SK-N-SH treated with all-trans-retinoic acid at 6 μM for 48 hours (cell line): ENCODE measurements around the gene OR52N5.

Experiments used
- ATAC-seq: fragments of 200-7000 bp; cut with Tn5 transposase; 3 replicates; pipeline ENCODE4 v1.9.1; 2020; ENCODE audit warnings: mild to moderate bottlenecking, moderate library complexity
- ARNTL ChIP-seq: fragments of 450-650 bp; formaldehyde crosslinking; IDR thresholded peaks from 2 replicates; pipeline ENCODE4 v1.5.0; 2020; ENCODE audit warnings: low read depth, mild to moderate bottlenecking, moderate library complexity, borderline replicate concordance
- BACH2 ChIP-seq: fragments of 250-450 bp; sonication (Bioruptor Pico); IDR thresholded peaks from 2 replicates; pipeline ENCODE4 v1.9.0; 2021; ENCODE audit warnings: mild to moderate bottlenecking, borderline replicate concordance
- CSDC2 ChIP-seq: fragments of 250-450 bp; sonication (Bioruptor Pico); IDR thresholded peaks from 2 replicates; pipeline ENCODE4 v1.5.0; 2020; ENCODE audit warnings: mild to moderate bottlenecking, moderate library complexity
- ESRRG ChIP-seq: fragments of 250-450 bp; sonication (Bioruptor Pico); IDR thresholded peaks from 2 replicates; pipeline ENCODE4 v1.6.1; 2021; ENCODE audit warnings: mild to moderate bottlenecking
- GLIS3 ChIP-seq: fragments of 250-450 bp; sonication (Bioruptor Pico); IDR thresholded peaks from 2 replicates; pipeline ENCODE4 v1.5.0; 2020; ENCODE audit warnings: mild to moderate bottlenecking, moderate library complexity
- ISL1 ChIP-seq: fragments of 250-450 bp; sonication (Bioruptor Pico); IDR thresholded peaks from 2 replicates; pipeline ENCODE4 v2.1.2; 2022; ENCODE audit warnings: mild to moderate bottlenecking, moderate library complexity
- OSR1 ChIP-seq: fragments of 250-450 bp; sonication (Bioruptor Pico); IDR thresholded peaks from 2 replicates; pipeline ENCODE4 v1.8.0; 2022; ENCODE audit warnings: moderate library complexity, mild to moderate bottlenecking, inconsistent platforms
- PPARA ChIP-seq: fragments of 250-450 bp; sonication (Bioruptor Pico); IDR thresholded peaks from 2 replicates; pipeline ENCODE4 v1.5.0; 2020; ENCODE audit warnings: mild to moderate bottlenecking, borderline replicate concordance
- RARB ChIP-seq: fragments of 250-450 bp; sonication (Bioruptor Pico); IDR thresholded peaks from 2 replicates; pipeline ENCODE4 v1.8.0; 2021; ENCODE audit warnings: mild to moderate bottlenecking, moderate library complexity
- SNAI2 ChIP-seq: fragments of 250-450 bp; sonication (Bioruptor Pico); IDR thresholded peaks from 2 replicates; pipeline ENCODE4 v1.5.0; 2020; ENCODE audit warnings: mild to moderate bottlenecking, moderate library complexity
- TOX ChIP-seq: fragments of 250-450 bp; sonication (Bioruptor Pico); IDR thresholded peaks from 2 replicates; pipeline ENCODE4 v1.8.0; 2021; ENCODE audit warnings: mild to moderate bottlenecking, moderate library complexity, borderline replicate concordance
- ZC3H10 ChIP-seq: fragments of 250-450 bp; sonication (Bioruptor Pico); IDR thresholded peaks from 2 replicates; pipeline ENCODE4 v1.5.1; 2021; ENCODE audit warnings: mild to moderate bottlenecking, moderate library complexity
- ZFP3 ChIP-seq: fragments of 250-450 bp; sonication (Bioruptor Pico); IDR thresholded peaks from 2 replicates; pipeline ENCODE4 v1.5.0; 2020; ENCODE audit warnings: mild to moderate bottlenecking, moderate library complexity
- ZNF565 ChIP-seq: fragments of 450-650 bp; formaldehyde crosslinking; conservative IDR thresholded peaks from 2 replicates; pipeline ENCODE4 v1.5.0; 2020; ENCODE audit warnings: low read depth, mild to moderate bottlenecking, moderate library complexity
- ZNF70 ChIP-seq: fragments of 450-650 bp; formaldehyde crosslinking; IDR thresholded peaks from 2 replicates; pipeline ENCODE4 v1.5.0; 2020; ENCODE audit warnings: mild to moderate bottlenecking, moderate library complexity
- TF ChIP-seq, protein P1 (sequence below): fragments of 250-450 bp; sonication (Bioruptor Pico); IDR thresholded peaks from 2 replicates; pipeline ENCODE4 v1.8.0; 2020; ENCODE audit warnings: mild to moderate bottlenecking, moderate library complexity, borderline replicate concordance
- TF ChIP-seq, protein P2 (sequence below): fragments of 250-450 bp; sonication (Bioruptor Pico); IDR thresholded peaks from 2 replicates; pipeline ENCODE4 v1.8.0; 2021; ENCODE audit warnings: low read depth, mild to moderate bottlenecking, moderate library complexity, borderline replicate concordance
- TF ChIP-seq, protein P3 (sequence below): fragments of 250-450 bp; sonication (Bioruptor Pico); IDR thresholded peaks from 2 replicates; pipeline ENCODE4 v1.5.0; 2020; ENCODE audit warnings: mild to moderate bottlenecking, moderate library complexity
- TF ChIP-seq, protein P4 (sequence below): fragments of 250-450 bp; sonication (Bioruptor Pico); IDR thresholded peaks from 2 replicates; pipeline ENCODE4 v1.5.1; 2021; ENCODE audit warnings: mild to moderate bottlenecking, moderate library complexity
- TF ChIP-seq, protein P5 (sequence below): fragments of 250-450 bp; sonication (Bioruptor Pico); IDR thresholded peaks from 2 replicates; pipeline ENCODE4 v1.5.1; 2020; ENCODE audit warnings: low read depth, mild to moderate bottlenecking, moderate library complexity

OR52N5 gene

DNA sequence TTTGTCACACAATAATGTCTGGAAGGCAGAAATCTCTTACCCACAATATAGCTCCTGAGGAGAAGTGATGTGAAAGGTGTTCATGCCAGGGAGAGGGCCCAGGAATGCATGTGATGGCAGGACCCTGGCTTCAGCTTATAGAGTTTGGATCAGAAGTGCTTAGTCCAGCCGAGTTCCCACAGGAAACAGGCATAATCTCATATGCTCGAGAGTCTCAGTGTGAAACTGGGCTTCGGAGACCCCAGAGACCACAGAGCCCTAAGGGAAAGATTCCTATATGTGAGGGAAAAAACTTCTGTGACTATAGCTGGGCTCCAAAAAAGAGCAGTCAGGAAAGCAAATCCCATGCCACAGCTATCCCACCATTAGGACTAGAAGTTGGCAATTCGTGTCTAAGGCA lies at the start of gene OR52N5:
Gene OR52N5 (minus strand): TSS at position 101 of the 400 bp plus-strand sequence. CDS start 4,721 bp downstream, outside the sequence.
- TF ChIP-seq PPARA = no peak
- TF ChIP-seq ZNF565 (CRISPR knock-in tag) = no peak
- no peak for TF ChIP-seq OSR1 (CRISPR knock-in tag)
- TF ChIP-seq, protein P1, sequence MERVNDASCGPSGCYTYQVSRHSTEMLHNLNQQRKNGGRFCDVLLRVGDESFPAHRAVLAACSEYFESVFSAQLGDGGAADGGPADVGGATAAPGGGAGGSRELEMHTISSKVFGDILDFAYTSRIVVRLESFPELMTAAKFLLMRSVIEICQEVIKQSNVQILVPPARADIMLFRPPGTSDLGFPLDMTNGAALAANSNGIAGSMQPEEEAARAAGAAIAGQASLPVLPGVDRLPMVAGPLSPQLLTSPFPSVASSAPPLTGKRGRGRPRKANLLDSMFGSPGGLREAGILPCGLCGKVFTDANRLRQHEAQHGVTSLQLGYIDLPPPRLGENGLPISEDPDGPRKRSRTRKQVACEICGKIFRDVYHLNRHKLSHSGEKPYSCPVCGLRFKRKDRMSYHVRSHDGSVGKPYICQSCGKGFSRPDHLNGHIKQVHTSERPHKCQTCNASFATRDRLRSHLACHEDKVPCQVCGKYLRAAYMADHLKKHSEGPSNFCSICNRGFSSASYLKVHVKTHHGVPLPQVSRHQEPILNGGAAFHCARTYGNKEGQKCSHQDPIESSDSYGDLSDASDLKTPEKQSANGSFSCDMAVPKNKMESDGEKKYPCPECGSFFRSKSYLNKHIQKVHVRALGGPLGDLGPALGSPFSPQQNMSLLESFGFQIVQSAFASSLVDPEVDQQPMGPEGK = no peak
- TF ChIP-seq, protein P2, sequence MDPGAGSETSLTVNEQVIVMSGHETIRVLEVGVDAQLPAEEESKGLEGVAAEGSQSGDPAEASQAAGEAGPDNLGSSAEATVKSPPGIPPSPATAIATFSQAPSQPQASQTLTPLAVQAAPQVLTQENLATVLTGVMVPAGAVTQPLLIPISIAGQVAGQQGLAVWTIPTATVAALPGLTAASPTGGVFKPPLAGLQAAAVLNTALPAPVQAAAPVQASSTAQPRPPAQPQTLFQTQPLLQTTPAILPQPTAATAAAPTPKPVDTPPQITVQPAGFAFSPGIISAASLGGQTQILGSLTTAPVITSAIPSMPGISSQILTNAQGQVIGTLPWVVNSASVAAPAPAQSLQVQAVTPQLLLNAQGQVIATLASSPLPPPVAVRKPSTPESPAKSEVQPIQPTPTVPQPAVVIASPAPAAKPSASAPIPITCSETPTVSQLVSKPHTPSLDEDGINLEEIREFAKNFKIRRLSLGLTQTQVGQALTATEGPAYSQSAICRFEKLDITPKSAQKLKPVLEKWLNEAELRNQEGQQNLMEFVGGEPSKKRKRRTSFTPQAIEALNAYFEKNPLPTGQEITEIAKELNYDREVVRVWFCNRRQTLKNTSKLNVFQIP = no peak
- TF ChIP-seq CSDC2 (CRISPR knock-in tag) = no peak
- TF ChIP-seq BACH2 (CRISPR knock-in tag) = no peak
- no peak for TF ChIP-seq SNAI2 (CRISPR knock-in tag)
- no peak for TF ChIP-seq ESRRG (CRISPR knock-in tag)
- no peak for TF ChIP-seq ZC3H10 (CRISPR knock-in tag)
- ATAC-seq = no peak

DNA sequence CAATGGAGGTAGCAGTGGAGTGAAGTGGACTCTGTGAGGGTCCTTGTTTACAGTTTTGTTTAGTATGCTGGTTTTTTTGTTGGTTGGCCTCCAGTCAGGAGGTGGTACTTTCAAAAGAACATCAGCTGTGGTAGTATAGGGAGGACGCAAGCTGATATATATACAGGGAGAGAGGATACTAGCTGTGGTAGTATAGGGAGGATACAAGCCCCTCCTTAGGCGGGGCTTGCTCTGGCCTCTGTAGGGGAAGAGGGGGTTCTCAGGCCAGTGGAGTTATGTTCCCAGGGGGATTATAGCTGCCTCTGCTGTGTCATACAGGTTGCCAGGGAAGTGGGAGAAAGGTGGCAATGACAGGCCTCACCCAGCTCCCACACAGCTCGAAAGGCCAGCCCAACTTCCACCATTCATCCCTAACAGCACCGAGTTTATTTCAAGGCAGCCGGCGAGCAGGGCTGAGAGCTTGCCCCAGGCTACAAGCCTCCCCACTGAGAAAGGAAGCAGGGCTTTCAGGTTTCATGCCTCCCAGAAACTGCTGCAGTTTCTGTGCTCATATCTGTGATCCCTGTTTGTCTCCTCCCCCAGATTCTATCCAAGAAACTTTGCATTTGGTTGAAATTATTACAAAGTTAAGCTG lies 48.2 kb upstream of the OR52N5 start:
- ATAC-seq = no peak
- TF ChIP-seq ZNF70 (CRISPR knock-in tag) (no peak), SNAI2 (CRISPR knock-in tag) (no peak), TOX (no peak), BACH2 (CRISPR knock-in tag) (no peak), PPARA (no peak), OSR1 (CRISPR knock-in tag) (no peak), ZC3H10 (CRISPR knock-in tag) (no peak), ZFP3 (no peak), RARB (CRISPR knock-in tag) (no peak), CSDC2 (CRISPR knock-in tag) (no peak), ISL1 (CRISPR knock-in tag) (no peak), ARNTL (CRISPR knock-in tag) (no peak), GLIS3 (no peak), ESRRG (CRISPR knock-in tag) (no peak)
- TF ChIP-seq, protein P3, sequence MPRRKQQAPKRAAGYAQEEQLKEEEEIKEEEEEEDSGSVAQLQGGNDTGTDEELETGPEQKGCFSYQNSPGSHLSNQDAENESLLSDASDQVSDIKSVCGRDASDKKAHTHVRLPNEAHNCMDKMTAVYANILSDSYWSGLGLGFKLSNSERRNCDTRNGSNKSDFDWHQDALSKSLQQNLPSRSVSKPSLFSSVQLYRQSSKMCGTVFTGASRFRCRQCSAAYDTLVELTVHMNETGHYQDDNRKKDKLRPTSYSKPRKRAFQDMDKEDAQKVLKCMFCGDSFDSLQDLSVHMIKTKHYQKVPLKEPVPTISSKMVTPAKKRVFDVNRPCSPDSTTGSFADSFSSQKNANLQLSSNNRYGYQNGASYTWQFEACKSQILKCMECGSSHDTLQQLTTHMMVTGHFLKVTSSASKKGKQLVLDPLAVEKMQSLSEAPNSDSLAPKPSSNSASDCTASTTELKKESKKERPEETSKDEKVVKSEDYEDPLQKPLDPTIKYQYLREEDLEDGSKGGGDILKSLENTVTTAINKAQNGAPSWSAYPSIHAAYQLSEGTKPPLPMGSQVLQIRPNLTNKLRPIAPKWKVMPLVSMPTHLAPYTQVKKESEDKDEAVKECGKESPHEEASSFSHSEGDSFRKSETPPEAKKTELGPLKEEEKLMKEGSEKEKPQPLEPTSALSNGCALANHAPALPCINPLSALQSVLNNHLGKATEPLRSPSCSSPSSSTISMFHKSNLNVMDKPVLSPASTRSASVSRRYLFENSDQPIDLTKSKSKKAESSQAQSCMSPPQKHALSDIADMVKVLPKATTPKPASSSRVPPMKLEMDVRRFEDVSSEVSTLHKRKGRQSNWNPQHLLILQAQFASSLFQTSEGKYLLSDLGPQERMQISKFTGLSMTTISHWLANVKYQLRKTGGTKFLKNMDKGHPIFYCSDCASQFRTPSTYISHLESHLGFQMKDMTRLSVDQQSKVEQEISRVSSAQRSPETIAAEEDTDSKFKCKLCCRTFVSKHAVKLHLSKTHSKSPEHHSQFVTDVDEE = no peak
- TF ChIP-seq, protein P4, sequence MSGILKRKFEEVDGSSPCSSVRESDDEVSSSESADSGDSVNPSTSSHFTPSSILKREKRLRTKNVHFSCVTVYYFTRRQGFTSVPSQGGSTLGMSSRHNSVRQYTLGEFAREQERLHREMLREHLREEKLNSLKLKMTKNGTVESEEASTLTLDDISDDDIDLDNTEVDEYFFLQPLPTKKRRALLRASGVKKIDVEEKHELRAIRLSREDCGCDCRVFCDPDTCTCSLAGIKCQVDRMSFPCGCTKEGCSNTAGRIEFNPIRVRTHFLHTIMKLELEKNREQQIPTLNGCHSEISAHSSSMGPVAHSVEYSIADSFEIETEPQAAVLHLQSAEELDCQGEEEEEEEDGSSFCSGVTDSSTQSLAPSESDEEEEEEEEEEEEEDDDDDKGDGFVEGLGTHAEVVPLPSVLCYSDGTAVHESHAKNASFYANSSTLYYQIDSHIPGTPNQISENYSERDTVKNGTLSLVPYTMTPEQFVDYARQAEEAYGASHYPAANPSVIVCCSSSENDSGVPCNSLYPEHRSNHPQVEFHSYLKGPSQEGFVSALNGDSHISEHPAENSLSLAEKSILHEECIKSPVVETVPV (CRISPR knock-in tag) = no peak
- TF ChIP-seq, protein P5, sequence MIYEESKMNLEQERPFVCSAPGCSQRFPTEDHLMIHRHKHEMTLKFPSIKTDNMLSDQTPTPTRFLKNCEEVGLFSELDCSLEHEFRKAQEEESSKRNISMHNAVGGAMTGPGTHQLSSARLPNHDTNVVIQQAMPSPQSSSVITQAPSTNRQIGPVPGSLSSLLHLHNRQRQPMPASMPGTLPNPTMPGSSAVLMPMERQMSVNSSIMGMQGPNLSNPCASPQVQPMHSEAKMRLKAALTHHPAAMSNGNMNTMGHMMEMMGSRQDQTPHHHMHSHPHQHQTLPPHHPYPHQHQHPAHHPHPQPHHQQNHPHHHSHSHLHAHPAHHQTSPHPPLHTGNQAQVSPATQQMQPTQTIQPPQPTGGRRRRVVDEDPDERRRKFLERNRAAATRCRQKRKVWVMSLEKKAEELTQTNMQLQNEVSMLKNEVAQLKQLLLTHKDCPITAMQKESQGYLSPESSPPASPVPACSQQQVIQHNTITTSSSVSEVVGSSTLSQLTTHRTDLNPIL (CRISPR knock-in tag) = no peak
- TF ChIP-seq, protein P1 = no peak
- TF ChIP-seq, all 23 proteins: peak for 0
